NCI-H82 treated with DMSO at 0.1 percent for 48 hours (cell line): Measurements from ENCODE around the gene CCDC71L.

Experiments used
- DNase-seq: peaks from one replicate; lab custom pipeline; 2025; ENCODE audit not compliant: unreplicated experiment; lab: John Stamatoyannopoulos, UW

Gene CCDC71L

DNA sequence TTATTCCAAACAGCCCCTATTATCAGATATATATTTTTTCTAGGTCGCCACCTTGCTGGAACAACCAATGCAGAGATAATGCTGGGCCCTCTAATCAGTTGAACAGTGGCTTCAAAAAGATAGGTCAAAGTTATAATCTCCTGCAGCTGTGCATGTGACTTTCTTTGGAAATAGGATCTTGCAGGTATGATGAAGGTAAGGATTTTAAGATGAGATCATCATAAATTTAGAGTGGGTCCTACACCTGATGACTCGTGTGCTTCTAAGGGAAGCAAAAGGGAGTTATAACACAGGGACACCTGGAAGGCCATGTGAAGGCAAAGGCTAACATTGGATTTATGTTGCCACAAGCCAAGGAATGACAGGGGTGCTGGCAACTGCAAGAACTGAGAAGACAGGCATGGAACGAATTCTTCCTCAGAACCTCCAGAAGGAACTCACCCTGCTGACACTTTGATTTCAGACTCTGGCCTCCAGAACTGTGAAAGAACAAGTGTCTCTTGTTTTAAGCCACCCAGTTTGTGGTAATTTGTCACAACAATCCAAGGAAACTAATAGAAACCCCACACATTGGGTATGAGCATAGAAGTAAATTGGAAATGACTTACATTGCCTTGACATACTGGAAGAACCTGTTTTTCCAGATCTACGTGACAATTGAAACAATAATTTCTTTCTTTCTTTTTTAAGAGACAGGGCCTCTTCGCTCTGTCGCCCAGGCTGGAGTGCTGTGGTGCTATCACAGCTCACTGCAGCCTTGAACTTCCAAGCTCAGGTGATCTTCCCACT lies 34.4 kb downstream of the CCDC71L start:
- DNase-seq: no peak

DNA sequence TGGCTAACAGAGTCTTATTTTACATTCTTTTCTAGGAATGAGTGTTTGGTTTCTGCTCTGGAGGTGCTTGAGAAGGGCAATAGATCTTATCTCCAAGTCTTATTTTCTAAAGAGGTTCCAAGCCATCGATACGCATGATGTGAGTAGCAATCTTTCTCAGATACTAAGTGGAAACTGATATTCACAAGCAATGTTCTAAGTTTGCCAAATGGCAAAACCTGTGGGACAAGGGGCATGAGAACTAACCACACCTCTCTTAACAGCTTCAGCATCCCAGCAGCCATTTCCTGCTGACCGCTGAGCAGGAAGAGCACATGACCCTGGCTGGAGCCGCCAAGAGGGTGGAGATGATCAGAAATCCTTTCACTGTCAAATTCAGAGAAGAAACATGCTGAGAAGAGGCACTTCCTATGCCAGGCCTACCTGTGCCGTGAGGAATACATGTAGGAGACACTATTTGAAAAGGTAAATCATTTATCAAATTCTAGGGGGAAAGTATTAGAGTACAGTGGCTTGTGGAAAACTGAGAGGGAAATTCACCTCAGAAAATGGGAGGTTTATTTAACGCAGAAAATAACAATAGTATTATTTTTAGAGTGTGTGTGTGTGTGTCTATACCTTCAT lies 35.2 kb downstream of the CCDC71L start:
- DNase-seq: no peak

DNA sequence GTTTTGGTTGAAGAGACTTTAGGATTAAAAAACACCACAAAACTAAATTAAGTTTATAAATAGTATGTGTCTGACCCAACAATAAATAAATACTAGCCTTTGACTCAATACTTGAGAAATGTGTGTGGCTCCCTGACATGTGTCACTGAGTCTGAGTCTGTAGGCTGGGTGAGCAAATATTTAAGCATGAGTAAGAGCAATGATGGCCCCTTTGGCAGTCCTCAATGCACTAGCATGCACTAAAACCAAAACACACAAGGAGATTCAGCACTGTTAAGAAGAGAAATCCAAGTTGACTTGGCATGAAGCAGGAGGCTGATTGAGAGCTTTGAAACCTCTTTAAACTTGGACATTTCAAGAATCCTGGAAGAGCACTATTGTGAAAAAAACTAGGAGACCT lies 37.1 kb downstream of the CCDC71L start:
- no peak for DNase-seq

DNA sequence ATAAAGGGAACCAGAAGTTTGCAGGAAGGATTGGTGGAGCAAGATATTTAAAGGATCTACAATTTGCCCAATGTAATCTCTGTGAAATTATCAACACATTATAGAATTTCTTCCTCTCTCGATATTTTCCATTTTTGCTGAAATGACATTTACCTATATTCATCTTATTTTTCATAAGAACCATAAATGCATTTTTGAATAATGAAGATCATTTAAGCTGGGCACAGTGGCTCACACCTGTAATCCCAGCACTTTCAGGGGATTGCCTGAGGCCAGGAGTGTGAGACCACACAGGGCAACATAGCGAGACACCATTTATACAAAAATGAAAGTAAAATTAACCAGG lies 37.7 kb downstream of the CCDC71L start:
- DNase-seq: no peak

DNA sequence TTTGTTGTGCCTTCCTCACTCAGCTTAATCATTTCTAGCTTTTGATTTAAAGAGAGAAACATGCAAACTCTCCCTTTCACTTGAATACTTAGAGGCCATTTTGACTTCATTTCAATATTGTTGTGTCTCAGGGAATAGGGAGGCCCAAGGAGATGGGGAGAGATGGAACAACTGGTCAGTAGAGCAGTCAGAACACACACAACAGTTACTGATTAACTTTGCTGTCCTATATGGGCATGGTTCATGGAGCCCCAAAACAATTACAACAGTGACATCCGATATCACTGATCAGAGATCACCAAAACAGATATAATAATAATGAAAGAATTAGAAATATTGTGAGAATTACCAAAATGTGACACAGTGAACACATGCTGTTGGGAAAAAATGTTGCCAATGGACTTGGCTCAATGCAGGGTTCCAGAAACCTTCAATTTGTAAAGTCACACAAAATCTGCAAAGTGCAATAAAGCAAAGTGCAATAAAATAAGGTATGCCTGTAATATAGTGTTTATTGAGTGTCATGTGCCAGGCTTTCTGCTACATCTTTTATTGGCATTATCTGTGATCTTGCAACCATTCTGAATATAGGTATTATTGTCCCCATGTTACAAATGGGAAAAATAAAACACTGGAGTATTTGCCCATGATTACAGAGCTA lies 38.2 kb downstream of the CCDC71L start:
- DNase-seq: no peak

DNA sequence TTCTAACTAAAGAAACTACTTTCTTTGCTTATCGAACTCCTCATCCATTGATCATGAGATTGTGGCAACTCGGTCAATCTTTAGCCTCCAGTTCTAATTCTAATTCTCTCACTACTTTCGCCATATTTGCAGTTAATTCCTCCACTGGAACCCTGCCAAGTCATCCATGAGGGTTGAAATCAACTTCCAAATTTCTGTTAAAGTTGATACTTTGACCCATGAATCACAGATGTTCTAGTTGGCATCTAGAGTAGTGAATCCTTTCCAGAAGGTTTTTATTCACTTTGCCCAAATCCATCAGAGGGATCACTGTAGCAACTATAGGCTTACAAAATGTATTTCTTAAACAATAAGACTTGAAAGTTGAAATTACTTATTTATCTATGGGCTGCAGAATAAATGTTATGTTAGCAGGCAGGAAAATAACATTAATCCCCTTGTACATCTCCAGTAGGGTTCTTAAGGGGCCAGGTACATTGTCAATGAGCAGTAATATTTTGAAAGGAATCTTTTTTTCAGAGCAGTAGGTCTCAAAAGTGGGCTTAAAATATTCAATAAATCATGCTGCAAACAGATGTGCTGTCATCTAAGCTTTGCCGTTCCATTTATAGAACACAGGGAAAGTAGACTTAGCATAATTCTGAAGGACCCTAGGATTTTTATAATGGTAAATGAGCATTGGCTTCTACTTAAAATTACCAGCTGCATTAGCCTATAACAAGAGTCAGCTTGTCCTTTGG lies 39.4 kb downstream of the CCDC71L start:
- DNase-seq: no peak

DNA sequence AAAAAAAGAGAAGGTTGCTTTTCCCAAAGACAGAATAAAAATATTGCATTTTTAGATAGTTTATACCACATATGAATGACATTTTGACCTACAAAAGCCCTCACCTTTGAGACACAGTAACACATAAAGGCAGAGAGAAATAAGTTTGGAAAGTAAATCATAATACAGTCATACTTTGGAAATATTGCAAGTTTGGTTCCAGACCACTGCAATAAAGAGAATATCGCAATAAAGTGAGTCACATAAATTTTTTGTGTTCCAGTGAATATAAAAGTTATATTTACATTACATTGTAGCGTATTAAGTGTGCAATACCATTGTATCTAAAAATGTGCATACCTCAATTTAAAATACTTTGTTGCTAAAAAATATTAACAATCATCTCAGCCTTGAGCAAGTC lies 40.3 kb downstream of the CCDC71L start:
- DNase-seq: no peak

DNA sequence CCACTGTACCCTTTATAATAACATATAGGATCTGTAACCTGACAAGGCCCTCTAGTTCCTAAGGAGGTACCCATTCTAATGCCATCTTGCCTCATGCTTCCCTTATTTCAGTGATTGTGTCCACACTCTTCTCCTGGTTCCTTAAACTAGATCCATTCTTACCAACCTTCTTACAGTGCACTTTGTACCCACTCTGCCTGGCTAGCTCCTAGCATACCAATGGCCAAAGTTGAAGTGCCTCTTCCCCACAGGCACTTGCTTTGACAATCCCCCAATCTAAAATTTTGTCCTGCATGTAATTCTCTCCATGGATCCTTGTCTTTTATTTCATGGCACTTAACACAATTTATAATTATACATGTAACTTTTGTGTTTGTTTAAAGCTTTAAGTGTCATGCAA lies 40.9 kb downstream of the CCDC71L start:
- no peak for DNase-seq

DNA sequence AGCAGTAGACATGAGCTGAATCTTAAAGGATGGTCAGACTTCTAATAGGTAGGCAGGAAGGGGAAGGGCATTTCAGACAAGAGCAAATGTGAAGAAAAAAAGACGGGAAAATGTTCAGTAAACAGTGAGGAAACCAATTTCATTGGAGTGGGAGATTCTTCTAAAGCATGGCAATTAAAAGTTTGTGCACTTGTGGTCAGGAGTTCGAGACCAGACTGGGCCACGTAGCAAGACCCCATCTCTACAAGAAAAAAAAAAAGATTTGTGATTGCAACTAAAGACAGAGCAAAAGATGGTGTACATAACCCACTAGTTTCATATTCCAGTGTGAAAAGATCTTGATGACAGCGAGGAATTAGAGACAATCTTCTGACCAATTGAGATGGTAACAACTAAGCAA lies 41.7 kb downstream of the CCDC71L start:
- no peak for DNase-seq

DNA sequence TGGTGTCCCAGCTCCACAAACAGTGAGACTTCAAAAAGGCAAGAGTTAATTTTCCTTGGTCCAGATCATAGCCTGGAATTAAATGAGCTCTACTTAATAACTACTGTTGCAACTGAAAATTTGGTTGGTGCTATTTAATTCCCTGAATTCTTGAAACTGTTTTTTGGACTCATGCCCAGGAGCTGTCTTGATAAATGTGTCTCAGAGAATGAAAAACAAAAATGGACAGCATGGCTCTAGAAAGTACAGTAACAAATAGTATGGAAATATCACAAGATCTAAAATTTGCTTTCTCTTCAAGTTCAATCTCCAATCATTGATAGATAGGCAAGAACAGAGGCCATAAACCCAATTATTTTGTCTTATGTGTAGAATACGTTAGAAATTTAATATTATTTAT lies 42.5 kb downstream of the CCDC71L start:
- DNase-seq: no peak

DNA sequence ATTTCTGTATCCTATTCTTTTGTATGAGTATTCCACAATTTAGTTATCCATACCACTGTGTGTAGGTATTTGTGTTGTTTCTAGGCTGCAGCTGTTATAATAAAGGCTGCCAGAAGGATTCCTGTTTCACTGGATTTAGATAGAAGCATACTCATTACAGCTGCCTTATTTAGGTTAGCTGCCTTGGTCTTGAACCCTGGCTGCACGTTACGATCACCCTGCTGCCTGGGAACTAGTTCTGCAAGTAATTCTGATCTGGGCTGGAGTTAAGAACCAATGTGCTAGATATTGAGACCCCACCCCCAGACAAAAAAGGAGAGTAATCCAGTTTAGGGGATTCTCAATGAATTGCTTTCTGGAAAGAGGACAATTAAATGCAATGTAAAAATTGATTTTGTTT lies 43.1 kb downstream of the CCDC71L start:
- DNase-seq: no peak

DNA sequence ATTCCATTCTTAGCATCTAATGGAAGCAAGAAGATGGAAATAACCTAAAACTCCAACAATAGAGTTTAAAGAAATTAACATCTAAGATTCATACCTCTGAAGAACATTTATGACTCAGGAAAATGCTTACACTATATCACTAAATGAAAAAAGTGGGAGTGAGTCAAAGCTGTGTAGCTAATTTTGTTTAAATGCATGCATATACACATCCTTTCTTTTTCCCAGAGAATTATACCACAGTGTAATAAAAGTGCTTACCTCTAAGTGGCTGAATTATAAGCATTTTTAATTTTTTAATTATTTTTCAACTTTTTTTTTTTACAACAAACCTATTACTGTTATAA lies 44.3 kb downstream of the CCDC71L start:
- no peak for DNase-seq

DNA sequence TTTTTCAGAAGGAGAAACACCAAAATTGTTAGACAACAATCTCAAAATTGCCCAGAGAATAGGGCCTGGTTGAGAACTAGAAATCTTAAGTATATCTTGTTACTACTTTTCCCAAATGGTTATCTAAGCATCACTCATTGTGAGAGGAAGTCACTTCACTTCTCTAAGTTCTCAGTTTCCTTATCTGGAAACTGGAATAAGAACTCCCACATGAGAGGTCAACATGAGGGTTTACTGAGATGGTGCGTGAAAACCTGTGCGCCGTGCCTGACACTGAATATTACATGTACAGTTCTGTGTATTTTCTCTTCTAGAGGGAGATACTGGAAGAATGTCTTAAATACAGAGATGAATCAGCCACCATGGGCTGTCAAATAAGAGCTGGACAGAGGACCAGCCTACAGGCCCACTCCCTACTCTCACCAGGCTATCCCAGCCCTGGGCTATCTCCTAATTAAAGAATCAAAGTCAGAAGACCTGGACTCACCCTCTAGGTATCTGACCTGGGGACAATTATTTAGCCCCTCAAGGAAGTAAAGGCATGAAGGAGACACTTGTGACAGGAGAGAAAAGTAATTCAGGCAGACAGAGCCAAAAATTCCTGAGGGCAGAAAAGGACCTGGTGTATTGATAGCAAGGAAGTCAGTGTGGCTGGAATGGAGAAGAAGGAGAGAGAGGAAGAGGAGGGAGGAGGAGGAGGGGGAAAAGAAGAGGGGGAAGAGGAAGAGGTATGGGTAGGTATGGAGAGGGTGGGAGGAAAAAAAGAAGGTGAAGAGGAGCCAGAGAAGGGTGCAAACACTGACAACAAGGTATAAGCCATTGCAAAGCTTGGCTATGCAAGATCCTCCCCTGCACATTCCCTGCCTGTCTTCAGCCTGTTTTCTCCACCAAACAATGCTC lies 44.9 kb downstream of the CCDC71L start:
- no peak for DNase-seq

DNA sequence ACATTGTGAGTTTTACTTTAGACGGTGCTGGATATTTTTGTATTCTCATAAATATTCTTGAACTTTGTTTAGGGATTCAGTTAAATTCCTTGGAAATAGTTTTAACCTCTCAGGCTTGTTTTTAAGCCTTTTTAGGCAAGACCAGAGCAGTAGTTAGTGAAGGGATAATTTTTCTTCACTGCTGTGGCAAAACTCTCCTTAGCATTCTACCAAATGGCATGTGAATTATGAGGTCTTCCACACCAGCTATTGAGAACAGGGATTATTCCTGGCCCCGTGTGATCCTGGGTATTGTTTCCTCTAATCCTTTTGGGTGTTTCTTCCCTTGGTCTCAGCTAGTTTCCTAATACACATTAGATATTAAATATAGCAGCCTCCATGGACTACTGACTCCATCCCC lies 46.2 kb downstream of the CCDC71L start:
- DNase-seq: no peak

DNA sequence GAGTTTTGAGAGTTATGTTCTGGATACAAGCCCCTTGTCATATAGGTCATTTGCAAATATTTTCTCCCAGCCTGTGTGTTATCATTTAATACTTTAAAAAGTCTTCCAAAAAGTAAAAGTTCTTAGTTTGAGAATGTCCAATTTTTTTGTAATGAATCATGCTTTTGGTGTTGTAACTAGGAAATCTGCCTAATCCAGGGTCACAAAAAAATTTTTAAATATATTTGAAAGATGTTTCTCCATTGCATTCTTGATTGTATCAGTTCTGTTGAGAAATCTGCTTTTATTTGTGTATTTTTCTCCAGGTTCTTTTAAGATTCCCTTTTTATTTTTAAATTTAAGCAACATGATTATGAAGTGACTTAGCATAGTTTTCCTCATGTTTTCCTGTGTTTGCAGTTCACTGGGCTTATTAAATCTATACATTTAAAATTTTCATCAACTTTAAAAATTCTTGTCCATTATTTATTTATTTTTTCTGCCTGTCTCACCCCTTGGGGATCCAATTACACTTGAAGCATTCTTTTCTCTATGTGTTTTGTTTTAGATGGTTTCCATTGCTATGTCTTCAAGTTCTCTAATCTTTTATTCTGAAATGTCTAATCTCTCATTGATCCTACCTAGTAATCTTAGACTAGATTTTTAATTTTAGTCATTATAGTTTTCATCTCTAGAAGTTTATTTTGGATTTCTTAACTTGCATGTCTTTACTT lies 47.0 kb downstream of the CCDC71L start:
- no peak for DNase-seq

DNA sequence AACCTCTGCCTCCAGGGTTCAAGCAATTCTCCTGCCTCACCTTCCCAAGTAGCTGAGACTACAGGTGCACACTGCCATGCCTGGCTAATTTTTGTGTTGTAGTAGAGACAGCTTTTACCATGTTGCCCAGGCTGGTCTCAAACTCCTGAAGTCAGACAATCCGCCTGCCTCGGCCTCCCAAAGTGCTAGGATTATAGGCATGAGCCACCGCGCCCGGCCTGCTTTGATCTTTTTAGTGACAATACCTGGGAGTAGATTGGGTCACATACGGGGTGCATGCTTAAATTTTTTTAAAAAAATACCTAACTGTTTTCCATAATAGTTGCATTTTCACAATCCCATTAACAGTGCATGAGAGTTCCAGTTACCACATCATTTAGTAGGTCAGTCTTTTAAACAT lies 47.7 kb downstream of the CCDC71L start:
- DNase-seq: no peak

DNA sequence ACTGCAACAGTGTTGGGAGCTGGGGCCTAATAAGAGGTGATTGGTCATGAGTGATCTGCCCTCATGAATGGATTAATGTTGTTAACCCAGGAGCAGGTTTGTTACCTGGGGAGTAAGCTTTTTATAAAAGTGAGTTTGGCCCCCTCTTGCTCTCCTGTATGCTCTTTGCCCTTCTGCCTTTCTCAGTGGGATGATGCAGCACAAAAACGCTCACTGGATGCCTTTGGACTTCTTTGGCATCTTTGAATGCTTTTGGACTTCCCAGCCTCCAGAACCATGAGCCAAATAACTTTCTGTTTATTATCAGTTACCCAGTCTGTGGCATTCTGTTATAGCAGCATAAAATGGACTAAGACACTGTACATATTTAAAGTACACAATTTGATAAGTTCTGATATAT lies 48.5 kb downstream of the CCDC71L start:
- DNase-seq: no peak

DNA sequence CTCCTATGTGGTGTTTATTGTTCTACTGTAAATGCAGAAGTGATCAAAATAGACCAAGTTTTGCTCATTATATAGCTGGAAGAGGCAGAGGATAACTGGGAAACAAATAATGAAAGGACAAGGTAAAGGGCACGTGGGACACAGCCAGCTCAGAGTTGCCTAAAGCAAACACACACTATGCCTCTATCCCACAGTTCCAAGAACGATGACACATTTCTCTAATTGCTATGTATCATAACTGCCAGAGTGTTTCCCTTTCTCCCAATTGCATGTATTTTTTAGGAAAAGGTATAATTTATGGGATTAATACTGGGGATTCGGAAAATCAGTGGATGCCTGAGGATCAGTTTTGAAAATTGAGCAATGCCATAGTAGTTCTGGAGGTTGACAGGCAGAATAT lies 49.0 kb downstream of the CCDC71L start:
- DNase-seq: no peak

DNA sequence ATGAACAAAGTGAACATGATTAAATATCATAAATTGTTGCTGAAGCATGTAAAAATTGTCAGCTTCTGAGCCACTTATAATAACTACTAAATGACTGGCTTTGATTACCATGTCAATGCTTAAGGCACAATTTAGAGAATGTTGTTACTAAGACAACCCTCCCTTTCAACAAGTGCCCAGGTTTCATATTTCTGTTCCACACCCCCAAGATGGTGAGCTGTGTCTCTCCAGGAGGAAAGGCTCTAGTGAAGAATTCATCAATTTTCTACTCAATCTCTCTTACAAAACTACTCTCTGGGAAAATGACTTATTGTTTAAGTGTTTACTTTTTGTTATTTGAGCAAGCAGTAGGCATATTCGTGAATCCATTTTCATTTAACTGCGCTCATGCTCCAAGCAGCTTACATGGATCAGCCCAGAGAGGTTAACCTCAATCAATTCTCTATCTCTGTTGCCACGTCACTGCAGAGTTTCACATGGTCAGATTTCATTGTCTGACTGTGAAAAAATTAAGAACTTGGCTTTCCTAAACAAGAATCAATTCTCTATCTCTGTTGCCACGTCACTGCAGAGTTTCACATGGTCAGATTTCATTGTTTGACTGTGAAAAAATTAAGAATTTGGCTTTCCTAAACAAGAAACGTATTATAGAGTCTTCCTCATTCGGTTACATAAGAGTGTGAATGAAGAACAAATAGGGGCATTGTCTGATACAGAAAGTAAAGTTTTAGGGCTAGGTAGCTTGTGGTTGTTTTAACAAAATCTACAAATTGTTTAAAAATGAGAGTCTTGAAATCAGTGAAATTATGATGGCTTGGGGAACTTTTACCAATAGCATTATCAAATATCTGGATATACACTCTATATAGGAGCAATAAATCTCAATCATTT lies 49.7 kb downstream of the CCDC71L start:
- DNase-seq: no peak
